Retinal pigment epithelial cell (primary cell): ENCODE measurements around the gene HIVEP1.
A peak's percentile ranks its signal among the peaks of the same experiment; 100 is the strongest.

Experiments
- DNase-seq: peaks from one replicate; pipeline ENCODE4 v3.0.0-alpha.2; 2010; ENCODE audit warnings: low read depth
- H3K4me3 ChIP-seq: 2 replicates; pipeline ENCODE4 v1.5.1; 2011; ENCODE audit warnings: mild to moderate bottlenecking, low read length, control low read depth, moderate library complexity
- TF ChIP-seq, protein P1 (sequence below): conservative IDR thresholded peaks from 2 replicates; pipeline ENCODE4 v1.5.1; 2011; ENCODE audit warnings: low read depth, low read length, control low read depth, inconsistent platforms

The HIVEP1 gene

DNA sequence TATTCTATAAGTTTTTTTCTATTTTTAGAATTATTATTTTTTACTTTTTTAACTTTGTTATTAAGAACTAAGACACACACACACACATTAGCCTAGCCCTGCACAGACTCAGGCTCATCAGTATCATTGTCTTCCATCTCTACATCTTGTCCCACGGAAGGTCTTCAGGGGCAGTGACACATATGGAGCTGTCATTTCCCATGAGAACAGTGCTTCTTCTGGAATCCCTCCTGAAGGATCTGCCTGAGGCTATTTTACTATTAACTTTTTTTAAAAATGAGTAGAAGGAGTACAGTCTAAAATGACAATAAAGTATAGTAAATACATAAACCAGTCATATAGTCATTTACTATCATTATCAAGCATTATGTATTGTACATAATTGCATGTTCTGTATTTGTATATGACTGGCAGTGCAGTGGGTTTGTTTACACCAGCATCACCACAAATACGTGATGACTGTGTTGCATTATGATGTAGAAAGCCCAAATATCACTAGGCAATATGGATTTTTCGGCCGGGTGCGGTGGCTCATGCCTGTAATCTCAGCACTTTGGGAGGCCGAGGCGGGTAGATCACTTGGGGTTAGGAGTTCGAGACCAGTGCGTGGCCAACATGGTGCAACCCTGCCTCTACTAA is 57.9 kb downstream of the HIVEP1 start:
- TF ChIP-seq, protein P1, sequence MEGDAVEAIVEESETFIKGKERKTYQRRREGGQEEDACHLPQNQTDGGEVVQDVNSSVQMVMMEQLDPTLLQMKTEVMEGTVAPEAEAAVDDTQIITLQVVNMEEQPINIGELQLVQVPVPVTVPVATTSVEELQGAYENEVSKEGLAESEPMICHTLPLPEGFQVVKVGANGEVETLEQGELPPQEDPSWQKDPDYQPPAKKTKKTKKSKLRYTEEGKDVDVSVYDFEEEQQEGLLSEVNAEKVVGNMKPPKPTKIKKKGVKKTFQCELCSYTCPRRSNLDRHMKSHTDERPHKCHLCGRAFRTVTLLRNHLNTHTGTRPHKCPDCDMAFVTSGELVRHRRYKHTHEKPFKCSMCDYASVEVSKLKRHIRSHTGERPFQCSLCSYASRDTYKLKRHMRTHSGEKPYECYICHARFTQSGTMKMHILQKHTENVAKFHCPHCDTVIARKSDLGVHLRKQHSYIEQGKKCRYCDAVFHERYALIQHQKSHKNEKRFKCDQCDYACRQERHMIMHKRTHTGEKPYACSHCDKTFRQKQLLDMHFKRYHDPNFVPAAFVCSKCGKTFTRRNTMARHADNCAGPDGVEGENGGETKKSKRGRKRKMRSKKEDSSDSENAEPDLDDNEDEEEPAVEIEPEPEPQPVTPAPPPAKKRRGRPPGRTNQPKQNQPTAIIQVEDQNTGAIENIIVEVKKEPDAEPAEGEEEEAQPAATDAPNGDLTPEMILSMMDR: no peak
- H3K4me3 ChIP-seq: no peak overlapping the region
- no peak for DNase-seq

DNA sequence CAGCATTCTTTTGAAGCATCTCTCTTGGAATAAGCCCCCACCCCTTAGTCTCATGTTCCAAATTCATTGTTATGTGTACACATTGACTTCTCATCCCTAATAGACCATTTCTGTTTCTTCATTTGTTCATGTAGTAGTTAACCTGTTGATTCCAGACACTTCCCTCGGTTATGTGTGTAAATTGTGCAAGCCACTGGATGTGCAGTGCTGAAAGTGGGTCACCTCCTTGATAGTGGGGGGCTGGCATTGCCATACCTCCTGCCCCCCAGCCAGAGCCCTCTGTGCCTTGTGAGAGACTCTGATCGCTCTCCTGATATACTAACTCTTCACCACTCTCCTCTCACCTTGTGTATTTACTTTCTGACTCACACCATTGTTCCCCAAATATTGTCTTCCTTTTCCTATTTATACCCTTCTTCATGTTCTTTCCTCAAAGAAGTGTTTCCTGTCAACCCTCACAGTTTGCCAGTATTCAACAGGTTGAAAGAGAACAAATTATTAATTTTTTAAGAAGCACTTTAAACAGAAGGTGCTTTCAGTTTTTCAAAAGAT is 59.0 kb downstream of the HIVEP1 start:
- no peak for DNase-seq
- H3K4me3 ChIP-seq: no peak overlapping the region
- TF ChIP-seq, protein P1: no peak

DNA sequence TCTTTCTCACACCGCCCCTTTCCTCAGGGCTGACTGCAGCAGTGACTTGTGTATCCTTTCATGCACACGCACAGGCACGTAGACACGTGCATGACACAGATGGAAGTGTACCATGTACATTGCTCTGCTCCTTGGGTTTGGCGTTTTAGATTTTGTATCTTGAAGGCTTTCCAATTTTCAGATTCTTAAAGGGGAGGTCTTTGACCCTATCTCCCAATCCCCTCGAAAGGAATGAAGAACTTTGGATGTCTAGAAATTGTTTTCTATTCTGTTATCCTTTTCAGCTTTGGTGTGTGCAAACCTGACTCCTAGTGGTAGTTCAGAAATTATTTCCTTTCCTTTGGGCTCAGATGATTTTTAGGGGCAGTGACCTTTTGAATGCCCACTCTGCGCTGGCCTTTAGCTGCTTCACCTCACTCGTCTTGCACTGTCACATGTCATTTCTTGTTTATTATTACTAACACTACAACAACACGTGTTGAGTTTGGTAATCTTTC is 63.0 kb downstream of the HIVEP1 start:
- no peak for DNase-seq
- no peak overlapping the region for H3K4me3 ChIP-seq
- TF ChIP-seq, protein P1: peak; percentile 49

DNA sequence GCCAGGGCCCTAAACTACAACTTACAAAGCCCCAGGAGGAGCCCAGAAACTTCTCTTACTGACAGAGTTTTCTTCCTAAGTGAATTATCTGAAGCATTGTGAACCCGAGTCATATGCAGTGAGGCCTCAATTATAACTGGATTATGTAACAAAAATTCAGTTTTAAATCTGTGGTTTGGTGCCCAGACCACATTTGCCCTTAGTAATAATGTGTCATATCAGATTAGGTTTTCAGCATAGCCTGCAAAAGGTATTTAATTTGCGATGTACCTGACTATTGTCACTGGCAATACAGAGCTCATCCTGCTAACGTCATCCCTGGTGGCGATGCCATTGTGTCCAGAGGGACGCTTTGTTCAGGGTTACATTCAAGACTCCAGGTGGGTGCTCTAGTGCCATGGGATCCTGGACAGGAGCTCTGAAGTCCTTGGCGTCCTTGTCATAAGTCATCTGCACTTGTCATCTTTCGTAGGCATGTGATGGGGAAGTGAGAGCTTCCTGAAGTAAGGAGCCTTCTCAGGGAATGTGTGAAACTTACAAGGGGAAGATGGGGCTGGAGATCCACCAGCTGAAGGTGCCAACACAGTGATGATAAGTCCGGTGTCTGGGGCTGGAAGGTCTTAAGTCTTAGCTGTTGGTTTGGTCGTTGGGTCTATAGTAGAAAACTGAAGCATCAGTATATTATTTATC is 65.1 kb downstream of the HIVEP1 start:
- H3K4me3 ChIP-seq: no peak overlapping the region
- TF ChIP-seq, protein P1: no peak
- DNase-seq: no peak

DNA sequence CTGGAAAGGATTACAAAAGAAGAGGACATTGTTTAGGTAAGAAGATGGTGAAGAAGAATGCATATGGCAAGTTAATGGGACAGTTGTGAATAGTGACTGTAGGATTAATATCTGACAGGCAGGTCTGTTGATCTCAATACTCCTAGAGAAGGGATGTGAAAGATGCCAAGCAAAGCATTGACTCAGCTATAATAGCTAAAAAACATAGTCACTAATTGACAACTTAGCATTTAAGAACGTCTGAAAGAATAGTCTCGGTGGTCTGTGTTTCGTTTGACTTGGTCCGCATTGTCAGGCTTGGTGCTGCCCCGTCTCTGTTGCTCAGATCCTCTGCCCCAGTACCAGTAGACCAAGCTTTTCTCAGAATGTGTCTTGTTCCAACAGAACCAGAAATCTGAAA is 65.9 kb downstream of the HIVEP1 start:
- DNase-seq: no peak
- H3K4me3 ChIP-seq: no peak overlapping the region
- TF ChIP-seq, protein P1: no peak

DNA sequence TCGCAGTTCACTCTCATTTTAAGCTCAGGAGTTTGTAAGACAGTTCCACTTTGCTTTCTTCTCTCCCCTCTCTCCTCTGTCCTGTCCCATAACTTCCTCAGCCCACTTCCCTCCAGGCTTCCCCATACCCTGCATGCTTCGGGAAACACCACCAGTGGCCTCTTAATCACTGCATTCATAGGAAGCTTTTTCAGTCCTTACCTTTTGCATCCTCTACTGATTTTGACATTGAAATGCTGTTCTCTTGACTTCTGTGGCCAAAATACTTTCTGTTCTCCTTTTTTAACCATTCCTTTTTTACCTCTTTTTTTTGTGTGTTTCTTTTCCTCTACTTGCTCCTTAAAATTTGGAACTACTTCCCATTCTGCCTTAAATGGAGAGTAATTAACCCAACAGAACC is 69.7 kb downstream of the HIVEP1 start:
- H3K4me3 ChIP-seq: no peak overlapping the region
- no peak for DNase-seq
- TF ChIP-seq, protein P1: no peak
